Endothelial cell of umbilical vein (primary cell): Measurements from ENCODE around the gene KRT74. TPM values are rescaled to one million over a fixed set of nuclear protein-coding genes. Genes with fewer than 3 reads are reported as not detected.

Experiments
- BruUV-seq: library from RNA; stranded (reverse); fragments of 400-500 nt; replicated peaks from 2 replicates; lab custom pipeline; 2021; lab: Mats Ljungman, UMichigan
- CTCF ChIA-PET: fragments of 300-600, 350-600 bp; sonication (Branson Sonifier 250); formaldehyde crosslinking; loops from one replicate; lab custom pipeline; 2021; ENCODE audit warnings: antibody characterized with exemption, inconsistent platforms; lab: Charles Lee
- POLR2A ChIA-PET: fragments of 300-600, 350-600 bp; sonication (Branson Sonifier 250); formaldehyde crosslinking; loops from one replicate; lab custom pipeline; 2021; ENCODE audit warnings: antibody characterized with exemption, inconsistent platforms; lab: Charles Lee
- DNase-seq: peaks from one replicate; pipeline ENCODE4 v3.0.0-alpha.2; 2011; ENCODE audit warnings: low read depth, low spot score
- FAIRE-seq: peaks from 2 replicates; lab custom pipeline; 2011; peaks lifted over from hg19 to GRCh38; lab: Jason Lieb, UNC
- H2AFZ ChIP-seq: 2 replicates; pipeline ENCODE4 v1.6.0; 2012; ENCODE audit warnings: low read depth, low read length, control low read depth, inconsistent platforms
- H3K27ac ChIP-seq: 2 replicates; pipeline ENCODE4 v1.5.1; 2011; ENCODE audit warnings: low read depth, mild to moderate bottlenecking, control low read depth, low read length, moderate library complexity; ENCODE audit not compliant: insufficient read depth
- H3K27me3 ChIP-seq, 2 experiments: 2 replicates each; pipeline versions ENCODE4 v1.6.0 to v1.6.1; 2011; ENCODE audit warnings: low read length in 2 of 2, mixed read lengths in 1 of 2; ENCODE audit not compliant: control insufficient read depth in 2 of 2, insufficient read depth in 2 of 2
- H3K36me3 ChIP-seq, 2 experiments: 2 replicates in 1 of 2; 3 replicates in 1 of 2; pipeline ENCODE4 v1.5.1; 2011; ENCODE audit warnings: low read length in 2 of 2, mild to moderate bottlenecking in 1 of 2, moderate library complexity in 1 of 2; ENCODE audit not compliant: control insufficient read depth in 2 of 2, insufficient read depth in 2 of 2; ENCODE audit errors: extremely low read depth in 1 of 2
- H3K4me1 ChIP-seq: 3 replicates; pipeline ENCODE4 v1.5.1; 2011; ENCODE audit warnings: mild to moderate bottlenecking, low read length; ENCODE audit not compliant: control insufficient read depth, insufficient read depth; ENCODE audit errors: extremely low read depth
- H3K4me2 ChIP-seq: 2 replicates; pipeline ENCODE4 v1.6.1; 2011; ENCODE audit warnings: low read length, control low read depth, mixed read lengths; ENCODE audit not compliant: insufficient read depth
- H3K4me3 ChIP-seq, 3 experiments: fragments of 200-600 bp in 1 of 3; sonication (generic), shearing (Covaris generic) in 1 of 3; replicated peaks in 1 of 3; 2 replicates each; pipeline ENCODE4 v1.5.1; 2011 to 2016; ENCODE audit warnings: control low read depth in 3 of 3, low read length in 3 of 3, mild to moderate bottlenecking in 2 of 3, inconsistent platforms in 1 of 3, low read depth in 1 of 3, moderate library complexity in 1 of 3; ENCODE audit not compliant: insufficient read depth in 1 of 3
- H3K79me2 ChIP-seq: 2 replicates; pipeline ENCODE4 v1.6.0; 2012; ENCODE audit warnings: low read length, inconsistent platforms; ENCODE audit not compliant: control insufficient read depth, insufficient read depth
- H3K9ac ChIP-seq: replicated peaks from 2 replicates; pipeline ENCODE3; 2011; ENCODE audit warnings: low read length, control low read depth; ENCODE audit not compliant: insufficient read depth; ENCODE audit errors: extremely low read depth
- H3K9me1 ChIP-seq: replicated peaks from 3 replicates; pipeline ENCODE4 v1.6.0; 2011; ENCODE audit warnings: mild to moderate bottlenecking, low read length; ENCODE audit not compliant: control insufficient read depth, insufficient read depth; ENCODE audit errors: extremely low read depth
- H3K9me3 ChIP-seq: replicated peaks from 2 replicates; pipeline ENCODE4 v1.5.1; 2012; ENCODE audit warnings: low read length, inconsistent platforms; ENCODE audit not compliant: control insufficient read depth, insufficient read depth
- H4K20me1 ChIP-seq: replicated peaks from 2 replicates; pipeline ENCODE3; 2011; ENCODE audit warnings: mild to moderate bottlenecking, low read length; ENCODE audit not compliant: control insufficient read depth, insufficient read depth; ENCODE audit errors: extremely low read depth
- CTCF ChIP-seq, 2 donors: IDR thresholded peaks; 1 replicate in 1 of 2; 2 replicates in 1 of 2; pipeline ENCODE4 v1.5.1; 2011; ENCODE audit warnings: low read length in 2 of 2, mild to moderate bottlenecking in 2 of 2, moderate library complexity in 2 of 2, control low read depth in 1 of 2, inconsistent platforms in 1 of 2, low read depth in 1 of 2; ENCODE audit not compliant: insufficient read depth in 1 of 2; ENCODE audit errors: extremely low read depth in 1 of 2
- EZH2 ChIP-seq: IDR thresholded peaks from 2 replicates; pipeline ENCODE4 v1.6.1; 2012; ENCODE audit warnings: borderline replicate concordance, low read depth, mild to moderate bottlenecking, moderate library complexity, low read length, inconsistent platforms; ENCODE audit not compliant: severe bottlenecking
- FOS ChIP-seq: IDR thresholded peaks from 2 replicates; pipeline ENCODE4 v1.6.1; 2011; ENCODE audit warnings: mild to moderate bottlenecking, low read length, moderate library complexity, borderline replicate concordance; ENCODE audit not compliant: insufficient read depth
- GATA2 ChIP-seq: IDR thresholded peaks from 2 replicates; pipeline ENCODE4 v1.7.0; 2011; ENCODE audit warnings: low read depth, mild to moderate bottlenecking, moderate library complexity, mixed read lengths, low read length; ENCODE audit not compliant: insufficient read length, insufficient read depth
- JUN ChIP-seq: IDR thresholded peaks from 2 replicates; pipeline ENCODE4 v1.6.1; 2011; ENCODE audit warnings: borderline replicate concordance, low read depth; ENCODE audit not compliant: insufficient read length, insufficient read depth
- MAX ChIP-seq: IDR thresholded peaks from 2 replicates; pipeline ENCODE4 v1.6.1; 2011; ENCODE audit not compliant: insufficient read depth, insufficient read length
- MYC ChIP-seq: IDR thresholded peaks from one replicate; pipeline ENCODE4 v1.6.1; 2011; ENCODE audit warnings: mild to moderate bottlenecking, low read depth, low read length
- POLR2A ChIP-seq: IDR thresholded peaks from 2 replicates; pipeline ENCODE4 v1.6.1; 2012; ENCODE audit warnings: low read depth, mild to moderate bottlenecking, control low read depth, low read length
- POLR2AphosphoS5 ChIP-seq: IDR thresholded peaks from 2 replicates; pipeline ENCODE4 v1.6.1; 2012; ENCODE audit warnings: low read depth, mild to moderate bottlenecking, control low read depth, low read length, moderate library complexity; ENCODE audit not compliant: insufficient read depth
- dilution Hi-C: fragments of 300-500 bp; cut with MboI; formaldehyde crosslinking; loops from one replicate; pipeline ENCODE4 v1.15.0; 2019; ENCODE audit warnings: low sequenced_read_pairs; ENCODE audit not compliant: extremely low pct_ligation_motif_present
- intact Hi-C: fragments of 100-400 bp; cut with micrococcal nuclease; formaldehyde crosslinking; loops from one replicate; pipeline ENCODE4 v1.10.0; 2022
- polyA plus RNA-seq, 4 experiments: library from polyadenylated mRNA; depleted of rRNA in 3 of 4; stranded (reverse) in 3 of 4; unstranded in 1 of 4; fragments of >200 nt; gene quantifications; 2 replicates each; pipeline versions ENCODE4 v1.2.1 to v1.2.3, GENCODE V29; 2011 to 2012; ENCODE audit warnings: missing spikeins in 1 of 4
- total RNA-seq: library from RNA; stranded (reverse); gene quantifications from 2 replicates; pipeline ENCODE4 v1.2.3, GENCODE V29; 2021

Gene KRT74
- total and polyA plus RNA-seq, 2 donors (not counting 3 experiments of a cell fraction or from before 2014, with no cell fraction given), result not detected

GRCh38 chr12:52552055-52552454, 21.6 kb downstream of the KRT74 start:
- H3K36me3 ChIP-seq, result no peaks in the 10 kb centered on the region
- H3K9me1 ChIP-seq, result no peaks in the 10 kb centered on the region
- no peak overlapping the region for H2AFZ ChIP-seq
- H4K20me1 ChIP-seq, result no peaks in the 10 kb centered on the region
- H3K27ac ChIP-seq, result no peak overlapping the region
- intact Hi-C loops (no loop called here), dilution Hi-C loops (no loop called here)
- no peak for DNase-seq
- no peaks in the 10 kb centered on the region for H3K9me3 ChIP-seq
- H3K4me2 ChIP-seq, result no peak overlapping the region
- ChIA-PET POLR2A (no interaction called here), CTCF (no interaction called here)
- H3K4me1 ChIP-seq, result no peaks in the 10 kb centered on the region
- no peak overlapping the region for H3K9ac ChIP-seq
- FAIRE-seq, result no peak
- TF ChIP-seq EZH2 (no peak), POLR2AphosphoS5 (no peak), CTCF (IDR thresholded peaks at IDR 0.05; ENCODE audit: extremely low read depth in 1 of 2, insufficient read depth in 1 of 2, low read depth in 1 of 2, low read length in 2 of 2) (no peak), FOS (no peak), JUN (no peak), GATA2 (no peak), MYC (no peak), MAX (no peak), POLR2A (no peak)
- no peaks in the 10 kb centered on the region for H3K79me2 ChIP-seq
- peaks cover 0 to 5% of the 10 kb centered on the region in 2 experiments for H3K27me3 ChIP-seq
- no TSS peak for BruUV-seq
- no peak overlapping the region for H3K4me3 ChIP-seq
